HepG2 (cell line): ENCODE results near the gene RPS19BP1. TPM values are rescaled to one million over a fixed set of nuclear protein-coding genes. Genes with fewer than 3 reads are reported as not detected.

Source experiments
- AGO2 ChIP-seq: fragments of 200-400 bp; formaldehyde crosslinking; optimal IDR thresholded peaks from 2 replicates; pipeline ENCODE3; 2017; ENCODE audit warnings: mild to moderate bottlenecking, low read depth, low read length, moderate library complexity
- CBX5 ChIP-seq: sonication (generic); formaldehyde crosslinking; IDR thresholded peaks from 2 replicates; pipeline ENCODE4 v1.4.0; 2020; ENCODE audit warnings: missing genetic modification reagents, borderline replicate concordance
- GTF3A ChIP-seq: sonication (generic); formaldehyde crosslinking; conservative IDR thresholded peaks from 2 replicates; pipeline ENCODE4 v1.4.0; 2020; ENCODE audit warnings: mild to moderate bottlenecking, missing genetic modification reagents
- KDM3A ChIP-seq: IDR thresholded peaks from 2 replicates; pipeline ENCODE4 v1.6.1; 2018; ENCODE audit warnings: low read depth, missing compliant biosample characterization
- LRRFIP1 ChIP-seq: sonication (generic); formaldehyde crosslinking; conservative IDR thresholded peaks from 2 replicates; pipeline ENCODE4 v1.4.0; 2020; ENCODE audit warnings: missing genetic modification reagents
- MYPOP ChIP-seq: sonication (generic); formaldehyde crosslinking; IDR thresholded peaks from 2 replicates; pipeline ENCODE4 v1.8.1; 2023; ENCODE audit warnings: mild to moderate bottlenecking, moderate library complexity, missing genetic modification reagents
- PHB2 ChIP-seq: fragments of 450-650 bp; IDR thresholded peaks from 2 replicates; pipeline ENCODE4 v1.6.1; 2018; ENCODE audit not compliant: partially characterized antibody
- TBX2 ChIP-seq: sonication (generic); formaldehyde crosslinking; IDR thresholded peaks from 2 replicates; pipeline ENCODE4 v1.5.0; 2020; ENCODE audit warnings: missing genetic modification reagents, mild to moderate bottlenecking, borderline replicate concordance
- ZNF18 ChIP-seq: sonication (generic); formaldehyde crosslinking; IDR thresholded peaks from 2 replicates; pipeline ENCODE4 v1.8.0; 2022; ENCODE audit warnings: mild to moderate bottlenecking, missing genetic modification reagents; ENCODE audit not compliant: insufficient replicate concordance
- ZNF510 ChIP-seq: sonication (generic); formaldehyde crosslinking; IDR thresholded peaks from 2 replicates; pipeline ENCODE4 v1.4.0; 2020; ENCODE audit warnings: low read depth, mild to moderate bottlenecking, missing genetic modification reagents
- ZNF629 ChIP-seq: sonication (generic); formaldehyde crosslinking; conservative IDR thresholded peaks from 2 replicates; pipeline ENCODE4 v1.5.0; 2020; ENCODE audit warnings: missing genetic modification reagents
- polyA plus RNA-seq, 8 experiments: library from polyadenylated mRNA; depleted of rRNA in 3 of 8; stranded (reverse) in 7 of 8; unstranded in 1 of 8; fragments of >200 nt; fragmentation: Illumina TruSeq in 4 of 8; extraction: Trizol in 4 of 8; gene quantifications; 2 replicates each; pipeline versions ENCODE4 v1.2.1 to v1.2.3, GENCODE V29; 2011 to 2016; ENCODE audit warnings: low read depth in 4 of 8, missing spikeins in 1 of 8, mixed read lengths in 1 of 8; ENCODE audit not compliant: insufficient read depth in 1 of 8
- total RNA-seq, 5 experiments: library from RNA; depleted of rRNA; stranded (reverse); fragments of >200 nt; fragmentation: Illumina TruSeq; extraction: Trizol; gene quantifications; 2 replicates each; pipeline ENCODE4 v1.2.3, GENCODE V29; 2016; ENCODE audit warnings: low read depth in 1 of 5
- TF ChIP-seq, protein P1 (sequence below): sonication (generic); formaldehyde crosslinking; IDR thresholded peaks from 2 replicates; pipeline ENCODE4 v1.4.0; 2020; ENCODE audit warnings: missing genetic modification reagents, borderline replicate concordance
- TF ChIP-seq, protein P2 (sequence below), 2 experiments: sonication (generic) in 1 of 2; formaldehyde crosslinking in 1 of 2; IDR thresholded peaks; 2 replicates each; pipeline versions ENCODE4 v1.4.0 to v1.6.1; 2018 to 2020; ENCODE audit warnings: missing genetic modification reagents in 2 of 2, borderline replicate concordance in 1 of 2, low read depth in 1 of 2, mild to moderate bottlenecking in 1 of 2, missing biosample characterization in 1 of 2
- TF ChIP-seq, protein P3 (sequence below): sonication (generic); formaldehyde crosslinking; IDR thresholded peaks from 2 replicates; pipeline ENCODE4 v1.8.1; 2023; ENCODE audit warnings: mild to moderate bottlenecking, missing genetic modification reagents
- TF ChIP-seq, protein P4 (sequence below): sonication (generic); formaldehyde crosslinking; IDR thresholded peaks from 2 replicates; pipeline ENCODE4 v1.4.0; 2020; ENCODE audit warnings: mild to moderate bottlenecking, missing genetic modification reagents

Gene RPS19BP1
- total and polyA plus RNA-seq, 2 of the 13 experiments (the other 11 are each of a cell fraction or from before 2014, with no cell fraction given) = 44.3 to 81.3 TPM

DNA sequence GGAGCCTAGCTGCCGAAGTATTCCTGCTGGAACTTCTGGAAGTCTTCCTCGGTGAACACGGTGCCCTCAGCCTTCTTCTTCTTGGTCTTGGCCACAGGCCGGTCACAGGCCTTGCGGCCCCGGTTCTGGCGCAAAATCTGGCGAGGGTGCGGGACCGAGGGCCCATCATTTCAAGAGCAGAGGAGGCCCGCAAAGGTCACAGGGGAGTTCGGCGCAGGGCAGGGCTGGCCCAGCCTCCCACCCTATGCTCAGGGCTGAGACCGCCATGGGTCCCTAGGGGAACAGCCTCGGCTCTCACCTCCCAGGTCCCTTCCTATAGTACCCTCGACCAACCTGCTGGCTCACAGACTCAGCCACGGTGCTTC lies 3.1 kb downstream of the RPS19BP1 start (continued):
- TF ChIP-seq ZNF510 = 0 out of 2 replicates have a peak, but pooled peaks have one; percentile 7
- TF ChIP-seq, protein P1, sequence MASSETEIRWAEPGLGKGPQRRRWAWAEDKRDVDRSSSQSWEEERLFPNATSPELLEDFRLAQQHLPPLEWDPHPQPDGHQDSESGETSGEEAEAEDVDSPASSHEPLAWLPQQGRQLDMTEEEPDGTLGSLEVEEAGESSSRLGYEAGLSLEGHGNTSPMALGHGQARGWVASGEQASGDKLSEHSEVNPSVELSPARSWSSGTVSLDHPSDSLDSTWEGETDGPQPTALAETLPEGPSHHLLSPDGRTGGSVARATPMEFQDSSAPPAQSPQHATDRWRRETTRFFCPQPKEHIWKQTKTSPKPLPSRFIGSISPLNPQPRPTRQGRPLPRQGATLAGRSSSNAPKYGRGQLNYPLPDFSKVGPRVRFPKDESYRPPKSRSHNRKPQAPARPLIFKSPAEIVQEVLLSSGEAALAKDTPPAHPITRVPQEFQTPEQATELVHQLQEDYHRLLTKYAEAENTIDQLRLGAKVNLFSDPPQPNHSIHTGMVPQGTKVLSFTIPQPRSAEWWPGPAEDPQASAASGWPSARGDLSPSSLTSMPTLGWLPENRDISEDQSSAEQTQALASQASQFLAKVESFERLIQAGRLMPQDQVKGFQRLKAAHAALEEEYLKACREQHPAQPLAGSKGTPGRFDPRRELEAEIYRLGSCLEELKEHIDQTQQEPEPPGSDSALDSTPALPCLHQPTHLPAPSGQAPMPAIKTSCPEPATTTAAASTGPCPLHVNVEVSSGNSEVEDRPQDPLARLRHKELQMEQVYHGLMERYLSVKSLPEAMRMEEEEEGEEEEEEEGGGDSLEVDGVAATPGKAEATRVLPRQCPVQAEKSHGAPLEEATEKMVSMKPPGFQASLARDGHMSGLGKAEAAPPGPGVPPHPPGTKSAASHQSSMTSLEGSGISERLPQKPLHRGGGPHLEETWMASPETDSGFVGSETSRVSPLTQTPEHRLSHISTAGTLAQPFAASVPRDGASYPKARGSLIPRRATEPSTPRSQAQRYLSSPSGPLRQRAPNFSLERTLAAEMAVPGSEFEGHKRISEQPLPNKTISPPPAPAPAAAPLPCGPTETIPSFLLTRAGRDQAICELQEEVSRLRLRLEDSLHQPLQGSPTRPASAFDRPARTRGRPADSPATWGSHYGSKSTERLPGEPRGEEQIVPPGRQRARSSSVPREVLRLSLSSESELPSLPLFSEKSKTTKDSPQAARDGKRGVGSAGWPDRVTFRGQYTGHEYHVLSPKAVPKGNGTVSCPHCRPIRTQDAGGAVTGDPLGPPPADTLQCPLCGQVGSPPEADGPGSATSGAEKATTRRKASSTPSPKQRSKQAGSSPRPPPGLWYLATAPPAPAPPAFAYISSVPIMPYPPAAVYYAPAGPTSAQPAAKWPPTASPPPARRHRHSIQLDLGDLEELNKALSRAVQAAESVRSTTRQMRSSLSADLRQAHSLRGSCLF = no peak
- TF ChIP-seq, protein P2, sequence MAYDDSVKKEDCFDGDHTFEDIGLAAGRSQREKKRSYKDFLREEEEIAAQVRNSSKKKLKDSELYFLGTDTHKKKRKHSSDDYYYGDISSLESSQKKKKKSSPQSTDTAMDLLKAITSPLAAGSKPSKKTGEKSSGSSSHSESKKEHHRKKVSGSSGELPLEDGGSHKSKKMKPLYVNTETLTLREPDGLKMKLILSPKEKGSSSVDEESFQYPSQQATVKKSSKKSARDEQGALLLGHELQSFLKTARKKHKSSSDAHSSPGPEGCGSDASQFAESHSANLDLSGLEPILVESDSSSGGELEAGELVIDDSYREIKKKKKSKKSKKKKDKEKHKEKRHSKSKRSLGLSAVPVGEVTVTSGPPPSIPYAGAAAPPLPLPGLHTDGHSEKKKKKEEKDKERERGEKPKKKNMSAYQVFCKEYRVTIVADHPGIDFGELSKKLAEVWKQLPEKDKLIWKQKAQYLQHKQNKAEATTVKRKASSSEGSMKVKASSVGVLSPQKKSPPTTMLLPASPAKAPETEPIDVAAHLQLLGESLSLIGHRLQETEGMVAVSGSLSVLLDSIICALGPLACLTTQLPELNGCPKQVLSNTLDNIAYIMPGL (CRISPR knock-in tag; IDR thresholded peaks at IDR 0.05; ENCODE audit: borderline replicate concordance in 1 of 2, low read depth in 1 of 2) = no peak; a peak in 1 of 4 replicates
- TF ChIP-seq ZNF18 (CRISPR knock-in tag) = no peak
- TF ChIP-seq, protein P3, sequence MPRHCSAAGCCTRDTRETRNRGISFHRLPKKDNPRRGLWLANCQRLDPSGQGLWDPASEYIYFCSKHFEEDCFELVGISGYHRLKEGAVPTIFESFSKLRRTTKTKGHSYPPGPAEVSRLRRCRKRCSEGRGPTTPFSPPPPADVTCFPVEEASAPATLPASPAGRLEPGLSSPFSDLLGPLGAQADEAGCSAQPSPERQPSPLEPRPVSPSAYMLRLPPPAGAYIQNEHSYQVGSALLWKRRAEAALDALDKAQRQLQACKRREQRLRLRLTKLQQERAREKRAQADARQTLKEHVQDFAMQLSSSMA (CRISPR knock-in tag) = peak; percentile 22
- TF ChIP-seq KDM3A (CRISPR knock-in tag) = no peak
- TF ChIP-seq ZNF629 (CRISPR knock-in tag) = no peak
- no peak for TF ChIP-seq MYPOP (CRISPR knock-in tag)
- TF ChIP-seq, protein P4, sequence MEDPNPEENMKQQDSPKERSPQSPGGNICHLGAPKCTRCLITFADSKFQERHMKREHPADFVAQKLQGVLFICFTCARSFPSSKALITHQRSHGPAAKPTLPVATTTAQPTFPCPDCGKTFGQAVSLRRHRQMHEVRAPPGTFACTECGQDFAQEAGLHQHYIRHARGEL (CRISPR knock-in tag) = 0 out of 2 replicates have a peak, but pooled peaks have one; percentile 9
- TF ChIP-seq AGO2 = peak; percentile 36
- TF ChIP-seq CBX5 (CRISPR knock-in tag) = no peak
- no peak for TF ChIP-seq GTF3A (CRISPR knock-in tag)
- no peak for TF ChIP-seq TBX2
- TF ChIP-seq PHB2 = no peak
- TF ChIP-seq LRRFIP1 (CRISPR knock-in tag) = no peak
